ENCODE data around the gene HSPB7.

The HSPB7 gene

DNA sequence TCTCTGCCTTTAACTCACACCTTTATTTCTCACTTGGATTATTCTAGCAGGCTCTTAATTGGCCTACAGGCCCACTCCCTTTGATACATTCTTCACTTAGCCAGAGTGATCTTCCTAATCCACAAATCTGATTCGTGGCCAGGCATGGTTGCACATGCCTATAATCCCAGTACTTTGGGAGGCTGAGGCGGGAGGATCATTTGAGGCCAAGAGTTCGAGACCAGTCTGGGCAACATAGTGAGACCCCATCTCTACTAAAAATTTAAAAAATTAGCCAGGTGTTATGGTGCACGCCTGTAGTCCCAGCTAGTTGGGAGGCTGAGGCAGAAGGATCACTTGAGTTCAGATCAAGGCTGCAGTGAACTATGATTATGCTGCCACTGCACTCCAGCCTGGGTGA lies 44.1 kb downstream of the HSPB7 start:
- DNase-seq: no peak

DNA sequence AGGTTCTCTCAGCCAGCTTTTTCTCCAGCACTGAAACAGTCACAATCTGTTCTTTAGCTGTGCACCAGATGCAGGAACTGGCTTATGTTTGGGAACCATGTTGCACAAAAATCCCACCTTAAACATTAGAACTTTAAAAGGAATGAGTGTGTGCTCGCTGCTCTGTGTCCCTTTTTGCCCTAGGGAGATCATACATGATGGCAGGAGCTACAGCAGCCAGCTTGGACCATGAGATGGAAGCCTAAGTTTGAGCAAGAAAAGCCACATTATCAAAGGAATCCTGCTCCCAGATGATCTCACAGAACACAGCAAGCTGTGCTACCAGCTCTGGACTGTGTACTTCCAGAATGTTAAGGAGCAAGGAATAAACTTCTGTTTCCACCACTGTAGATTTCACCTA lies 45.4 kb downstream of the HSPB7 start:
- DNase-seq: no peak

DNA sequence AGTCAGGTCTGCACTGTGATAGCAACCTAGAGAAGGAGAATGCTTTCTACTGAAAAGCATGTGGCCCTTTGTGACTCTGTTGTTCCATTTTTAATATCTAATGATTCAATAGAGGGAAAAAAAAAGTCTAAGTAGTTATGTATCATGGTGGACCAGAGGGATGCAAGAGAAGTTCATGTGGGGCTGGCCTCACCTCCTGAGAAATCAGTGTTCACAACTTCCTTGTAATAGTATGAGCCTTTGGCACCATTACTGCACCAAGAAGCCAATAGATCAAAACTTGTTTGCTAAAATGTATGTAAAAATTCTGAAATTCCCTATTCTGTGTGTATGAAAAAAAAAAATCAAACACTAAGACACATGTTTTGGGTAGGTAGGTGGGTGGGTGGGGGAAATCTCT lies 46.9 kb downstream of the HSPB7 start:
- DNase-seq: no peak

GRCh38 chr1:15969321-15969880 lies 48.4 kb downstream of the HSPB7 start:
- DNase-seq: no peak

DNA sequence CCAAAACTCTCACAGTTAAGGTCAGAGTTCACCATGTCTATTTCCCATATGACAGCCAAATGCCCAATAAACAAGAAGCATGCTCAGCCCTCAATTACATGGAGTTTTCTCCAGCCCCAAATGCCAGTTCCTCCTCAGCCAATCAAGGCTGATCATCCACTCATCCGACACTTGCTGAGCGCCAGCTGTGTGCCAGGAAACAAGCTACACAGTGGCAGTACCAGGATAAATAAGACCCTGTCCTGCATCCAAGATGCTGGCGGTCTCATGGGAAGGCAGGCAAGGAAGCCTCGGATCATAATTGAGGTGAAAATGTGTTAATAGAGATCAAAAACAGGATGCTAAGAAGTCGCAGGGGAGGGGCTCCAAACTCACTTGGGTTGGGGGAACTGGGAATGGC lies 49.7 kb downstream of the HSPB7 start:
- DNase-seq: no peak

DNA sequence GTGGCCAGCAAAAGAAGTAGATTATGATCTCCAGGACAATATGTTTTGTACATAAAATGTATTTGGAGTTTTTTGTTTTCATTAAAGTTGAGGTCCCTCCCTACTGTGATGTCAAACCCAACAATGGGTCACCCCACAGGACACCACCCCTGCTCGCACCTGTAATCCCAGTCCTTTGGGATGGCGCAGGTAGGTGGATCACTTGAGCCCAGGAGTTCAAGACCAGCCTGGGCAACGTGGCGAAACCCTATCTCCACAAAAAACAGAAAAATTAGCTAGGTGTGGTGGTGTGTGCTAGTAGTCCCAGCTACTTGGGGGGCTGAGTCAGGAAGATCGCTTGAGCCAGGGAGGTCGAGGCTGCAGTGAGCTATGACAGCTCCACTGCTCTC lies 50.9 kb downstream of the HSPB7 start:
- DNase-seq: no peak

GRCh38 chr1:15966081-15966955 lies 51.5 kb downstream of the HSPB7 start:
- peak; percentile 92 for DNase-seq

GRCh38 chr1:15965228-15965767 lies 52.5 kb downstream of the HSPB7 start:
- no peak for DNase-seq
